D341Med (cell line): ENCODE data around the gene AEN.

ENCODE experiments used
- DNase-seq: peaks from one replicate; pipeline ENCODE4 v3.0.0; 2012; ENCODE audit warnings: low spot score

The AEN gene

DNA sequence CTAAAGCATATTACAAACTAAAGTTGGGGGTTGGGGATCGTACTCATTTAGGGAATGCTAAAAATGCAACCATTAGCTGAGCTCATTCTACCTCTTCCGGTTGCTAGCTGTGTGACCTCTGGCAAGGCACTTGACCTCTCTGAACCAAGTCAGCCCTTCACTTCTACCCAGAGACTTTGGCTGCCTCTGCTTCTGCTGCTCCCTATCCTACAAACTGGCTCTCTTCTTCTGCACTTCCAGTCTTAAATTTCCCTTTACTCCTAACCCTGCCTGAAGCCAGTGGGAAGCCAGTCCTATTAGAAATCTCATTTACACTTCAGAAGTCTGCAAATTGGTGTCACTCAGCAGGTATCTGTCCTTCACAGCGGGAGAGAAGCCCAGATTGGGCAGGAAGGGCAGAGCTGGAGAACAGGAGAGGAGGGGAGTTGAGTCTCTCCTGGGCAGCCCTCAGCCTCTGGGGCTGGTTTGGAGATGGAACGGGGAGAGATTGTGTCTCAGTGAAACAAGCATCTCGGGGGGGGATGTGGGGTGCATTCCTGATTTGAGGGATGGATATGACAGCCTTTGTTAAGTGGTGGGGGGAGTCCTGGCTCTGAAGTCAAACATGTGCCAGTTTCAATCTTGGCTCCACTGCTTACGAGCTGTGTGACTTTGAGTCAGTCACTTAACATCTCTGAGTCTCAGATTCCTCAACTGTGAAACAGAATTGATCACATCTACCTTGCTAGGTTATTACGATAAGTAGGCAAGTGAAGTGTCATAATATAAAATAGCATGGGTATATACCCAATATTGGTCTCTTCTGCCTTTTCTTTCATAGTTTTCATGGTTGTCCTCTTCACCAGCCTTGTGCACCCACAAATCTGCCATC is 7.8 kb upstream of the AEN start:
- DNase-seq = no peak

DNA sequence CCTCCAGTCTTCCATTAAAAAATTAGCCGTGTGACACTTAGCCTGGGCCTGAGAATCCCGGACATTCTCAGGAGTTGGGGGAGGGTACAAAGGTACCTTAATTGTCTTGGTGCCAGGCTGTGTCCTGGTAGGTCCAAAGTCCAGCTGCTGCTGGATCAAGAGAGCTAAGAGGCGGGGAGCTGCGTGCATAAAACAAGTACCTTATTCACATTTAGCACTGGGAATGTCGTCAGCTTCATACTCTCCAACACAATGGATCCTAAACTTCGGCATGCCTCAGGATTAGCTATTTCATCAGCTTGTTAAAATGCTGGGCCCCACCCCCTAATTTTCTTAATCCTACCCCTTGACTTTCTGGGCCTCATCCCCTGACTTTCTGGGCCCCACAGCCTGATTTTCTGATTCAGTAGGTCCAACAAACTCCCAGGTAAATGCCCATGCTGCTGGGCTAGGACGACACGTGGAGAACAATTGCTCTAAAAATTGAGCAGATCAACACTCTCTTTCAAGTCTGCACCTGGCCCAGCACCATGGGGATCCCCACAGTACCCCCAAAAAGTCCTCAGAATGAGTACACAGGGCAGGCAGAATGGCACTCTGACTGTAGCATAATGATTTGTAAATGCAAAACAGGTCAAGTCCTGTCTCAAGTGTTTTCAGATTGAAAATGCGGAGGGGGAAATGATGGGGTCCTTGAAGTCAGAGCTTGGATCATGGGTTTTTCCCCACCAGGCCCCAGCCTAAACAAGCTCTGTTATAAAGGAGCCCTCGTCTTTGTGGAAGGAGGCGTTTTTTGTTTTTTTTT is 5.6 kb upstream of the AEN start:
- no peak for DNase-seq

DNA sequence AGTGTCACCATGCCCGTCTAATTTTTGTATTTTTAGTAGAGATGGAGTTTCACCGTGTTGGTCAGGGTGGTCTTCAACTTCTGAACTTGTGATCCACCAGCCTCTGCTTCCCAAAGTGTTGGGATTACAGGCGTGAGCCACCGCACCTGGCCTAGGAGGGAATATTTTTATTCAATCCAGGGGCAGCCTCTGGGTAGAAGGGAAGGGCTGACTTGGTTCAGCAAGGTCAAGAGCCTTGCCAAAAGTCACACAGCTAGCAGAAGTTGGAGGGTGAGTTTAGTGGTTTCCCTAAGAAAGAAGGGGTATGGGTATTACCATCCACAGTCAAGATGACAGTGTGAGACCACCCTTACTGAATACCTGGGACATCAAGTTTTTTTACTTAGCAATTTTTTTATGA is 4.9 kb upstream of the AEN start:
- no peak for DNase-seq

DNA sequence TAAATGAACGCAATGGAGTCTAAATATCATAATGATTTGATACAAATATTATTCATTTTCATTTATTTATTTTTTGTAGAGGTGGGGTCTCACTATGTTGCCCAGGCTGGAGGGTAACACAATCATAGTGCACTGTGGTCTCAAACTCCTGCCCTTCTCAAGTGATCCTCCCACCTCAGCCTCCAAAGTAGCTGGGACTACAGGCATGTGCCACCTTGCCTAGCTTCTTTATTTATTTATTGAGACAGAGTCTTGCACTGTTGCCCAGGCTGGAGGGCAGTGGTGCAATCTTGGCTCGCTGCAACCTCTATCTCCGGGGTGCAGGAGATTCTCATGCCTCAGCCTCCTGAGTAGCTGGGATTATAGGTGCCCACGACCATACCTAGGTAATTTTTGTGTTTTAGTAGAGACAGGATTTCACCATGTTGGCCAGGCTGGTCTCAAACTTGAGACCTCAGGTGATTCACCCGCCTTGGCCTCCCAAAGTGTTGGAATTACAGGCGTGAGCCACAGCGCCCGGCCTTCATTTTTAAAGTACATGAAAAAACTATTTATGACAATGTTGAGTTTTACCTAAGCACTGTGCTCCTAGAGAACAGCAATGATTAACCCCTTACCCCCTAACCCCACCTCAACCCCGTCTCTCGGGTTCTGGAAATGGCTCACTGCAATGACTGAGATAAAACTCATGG is 4.0 kb upstream of the AEN start:
- no peak for DNase-seq

DNA sequence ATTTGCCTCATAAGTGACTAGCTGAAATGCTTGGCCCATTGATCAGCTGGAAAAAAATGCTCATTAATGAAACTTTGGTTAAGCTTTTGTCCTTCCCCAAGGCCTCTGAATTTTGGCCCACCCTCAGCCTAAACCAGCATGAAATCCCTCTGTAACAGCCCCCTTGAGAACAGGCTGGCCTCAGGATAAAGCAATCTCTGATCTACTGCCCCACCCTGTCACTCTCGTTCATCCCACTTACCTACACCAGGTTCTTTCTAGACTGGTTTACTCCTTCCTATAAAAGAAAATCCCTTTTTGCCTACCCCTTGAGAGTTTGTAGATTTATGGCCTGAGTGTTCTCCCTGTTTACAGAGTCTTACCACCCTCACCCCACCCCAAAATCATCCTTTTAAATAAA is 3.4 kb upstream of the AEN start:
- DNase-seq = no peak

DNA sequence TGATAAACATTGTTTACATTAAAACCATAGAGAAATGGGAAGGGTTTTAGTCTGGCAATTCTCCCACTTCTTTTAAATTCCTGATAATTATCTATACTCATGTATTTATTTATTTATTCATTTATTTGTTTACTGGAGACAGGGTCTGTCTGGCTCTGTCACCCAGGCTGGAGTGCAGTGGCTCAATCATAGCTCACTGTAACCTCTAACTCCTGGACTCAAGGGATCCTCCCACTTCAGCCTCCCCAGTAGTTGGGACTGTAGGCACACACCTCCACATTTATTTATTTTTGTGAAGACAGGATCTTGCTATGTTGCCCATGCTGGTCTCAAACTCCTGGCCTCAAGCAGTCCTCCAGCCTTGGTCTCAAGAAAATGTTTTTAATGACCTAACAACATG is 2.5 kb upstream of the AEN start:
- no peak for DNase-seq

DNA sequence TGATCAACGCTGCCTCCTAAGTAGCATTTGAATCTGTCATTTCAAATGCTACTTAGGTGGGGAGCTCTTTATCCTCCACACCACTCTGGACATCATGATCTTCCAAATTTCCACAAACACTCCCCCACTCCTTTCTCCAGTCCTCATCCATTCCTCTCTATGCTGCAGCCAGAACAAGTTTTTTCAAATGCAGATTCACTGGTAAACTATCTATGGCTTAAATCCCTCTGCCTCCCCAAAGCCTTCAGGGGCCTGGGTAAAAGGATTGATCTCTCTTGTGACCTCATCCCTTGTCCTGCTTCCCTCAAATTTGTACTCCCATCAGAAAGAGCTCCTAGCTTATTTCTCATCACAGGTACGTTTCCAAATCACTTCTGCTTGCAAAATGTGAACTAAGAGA is 1.3 kb upstream of the AEN start:
- no peak for DNase-seq

DNA sequence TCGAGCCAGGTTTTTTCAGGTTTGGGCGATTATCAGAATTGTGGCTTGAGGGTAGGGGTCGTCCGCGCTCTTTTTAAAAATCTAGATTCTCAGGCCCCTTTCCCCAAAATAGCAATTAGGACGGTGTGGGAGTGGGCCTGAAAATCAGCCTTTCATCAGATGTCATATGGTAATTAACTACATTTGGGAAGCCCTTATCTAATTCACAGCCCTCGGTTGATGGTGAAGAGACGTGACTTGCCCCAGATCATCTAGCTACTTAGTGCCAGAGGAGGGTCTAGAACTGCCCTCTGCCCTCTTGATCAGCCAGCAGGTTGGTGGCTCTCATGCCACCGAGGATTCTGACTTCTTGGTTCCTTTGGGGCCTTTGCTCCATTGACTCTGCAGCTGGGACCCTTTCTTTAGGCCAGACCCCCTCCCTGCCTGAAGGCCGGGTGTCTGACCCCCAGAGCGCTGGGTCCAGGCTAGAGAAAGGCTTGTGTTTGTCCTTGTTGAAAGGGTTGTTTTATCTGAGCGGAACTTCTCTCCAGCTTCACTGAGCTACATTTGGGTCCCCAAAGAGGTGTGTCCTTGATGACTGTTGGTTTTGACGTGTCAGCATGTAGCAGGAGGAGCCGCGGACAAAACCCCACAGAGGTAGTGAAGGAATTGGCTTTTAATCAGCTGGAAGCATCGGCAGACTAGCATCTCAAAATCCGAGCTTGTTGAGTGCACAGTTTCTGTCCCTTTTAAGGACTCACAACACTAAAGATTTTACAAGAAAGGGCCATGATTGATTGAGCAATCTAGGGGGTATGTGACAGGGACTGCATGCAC is 857 bp downstream of the AEN start:
- DNase-seq = no peak

DNA sequence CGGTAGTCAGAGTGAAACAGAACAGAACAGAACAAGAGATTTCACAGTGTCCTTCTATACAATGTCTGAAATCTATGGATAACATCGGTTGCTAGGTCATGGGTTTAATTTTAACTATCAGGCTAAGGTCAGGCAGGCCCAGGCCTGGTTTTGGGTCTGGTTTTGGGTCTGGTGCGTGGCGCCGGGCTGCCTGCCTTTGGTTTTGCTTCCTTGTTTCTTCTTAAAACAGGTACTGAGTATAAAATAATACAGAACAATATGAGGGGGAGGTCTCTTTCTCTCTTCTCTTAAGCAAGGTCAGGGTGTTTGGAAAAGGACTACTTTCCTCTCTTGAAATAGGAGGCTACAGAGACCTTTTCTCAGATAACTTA is 1.4 kb downstream of the AEN start:
- no peak for DNase-seq

DNA sequence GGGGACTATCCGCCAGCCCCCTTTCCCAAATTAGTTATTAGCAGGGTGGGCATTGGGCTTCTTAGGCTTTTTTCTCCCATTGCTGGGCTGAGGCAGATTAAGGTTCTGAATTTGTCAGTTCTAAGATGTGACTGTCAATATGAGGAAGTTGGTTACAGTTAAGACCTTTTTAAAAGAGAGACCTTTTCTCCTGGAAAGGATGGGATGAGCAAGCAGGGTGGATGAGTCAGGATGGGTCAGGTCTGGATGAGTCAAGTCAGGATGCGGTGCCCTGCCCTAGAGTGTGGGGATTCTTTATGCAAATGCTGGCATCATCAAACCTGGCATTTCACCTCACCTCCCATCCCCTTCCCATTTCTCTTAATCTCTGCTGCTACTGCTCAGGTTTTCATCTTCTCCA is 1.9 kb downstream of the AEN start:
- no peak for DNase-seq

DNA sequence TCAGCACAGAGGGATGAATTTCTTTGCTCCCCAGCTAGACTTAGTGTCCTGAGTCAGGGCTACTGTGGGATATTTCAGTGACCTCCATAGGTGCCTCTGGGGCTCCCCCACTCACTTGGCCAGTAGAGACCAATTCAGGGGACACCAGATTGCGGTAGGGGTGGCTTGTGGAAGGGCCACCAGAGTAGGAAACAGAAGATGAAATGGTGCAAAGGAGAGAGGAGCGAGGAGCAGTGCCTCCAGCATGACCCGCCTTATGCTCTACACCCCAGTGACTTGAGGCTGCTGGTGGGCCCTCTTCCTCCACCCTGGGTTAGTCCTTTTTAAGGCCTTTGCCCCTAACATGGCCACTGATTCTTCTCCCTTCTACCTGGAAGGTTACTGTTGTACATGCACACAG is 2.5 kb downstream of the AEN start:
- no peak for DNase-seq

DNA sequence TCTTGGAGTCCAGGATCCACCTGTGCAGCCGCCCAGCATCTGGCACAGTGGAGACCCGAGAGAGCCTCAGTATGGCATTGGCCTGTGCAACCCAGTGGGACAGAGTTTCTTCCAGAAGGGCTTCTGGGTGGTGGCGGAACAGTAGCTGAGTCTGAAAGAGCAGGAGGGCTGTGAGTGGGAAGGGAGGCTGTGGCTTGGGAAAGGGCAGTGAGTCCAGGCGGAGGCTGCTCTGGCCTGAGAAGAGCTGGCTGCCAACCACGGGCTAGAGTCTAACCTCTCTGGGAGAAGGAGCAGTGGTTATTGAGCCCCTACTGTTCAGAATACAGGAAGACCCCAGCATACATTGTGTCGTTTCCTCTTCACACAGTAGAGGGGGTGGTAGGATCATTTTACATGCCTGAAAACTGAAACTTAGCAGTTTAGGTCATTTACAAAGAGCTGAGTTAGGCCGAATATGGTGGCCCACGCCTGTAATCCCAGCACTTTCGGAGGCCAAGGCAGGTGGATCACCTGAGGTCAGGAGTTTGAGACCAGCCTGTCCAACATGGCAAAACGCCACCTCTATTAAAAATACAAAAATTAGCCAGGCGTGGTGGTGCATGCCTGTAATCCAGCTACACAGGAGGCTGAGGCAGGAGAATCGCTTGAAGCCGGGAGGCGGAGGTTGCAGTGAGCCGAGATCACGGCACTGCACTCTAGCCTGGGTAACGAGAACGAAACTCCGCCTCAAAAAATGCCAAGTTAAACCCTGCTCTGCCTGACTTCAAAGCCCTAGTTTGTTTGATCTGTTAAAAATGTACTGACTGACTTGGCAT is 3.2 kb downstream of the AEN start:
- no peak for DNase-seq

DNA sequence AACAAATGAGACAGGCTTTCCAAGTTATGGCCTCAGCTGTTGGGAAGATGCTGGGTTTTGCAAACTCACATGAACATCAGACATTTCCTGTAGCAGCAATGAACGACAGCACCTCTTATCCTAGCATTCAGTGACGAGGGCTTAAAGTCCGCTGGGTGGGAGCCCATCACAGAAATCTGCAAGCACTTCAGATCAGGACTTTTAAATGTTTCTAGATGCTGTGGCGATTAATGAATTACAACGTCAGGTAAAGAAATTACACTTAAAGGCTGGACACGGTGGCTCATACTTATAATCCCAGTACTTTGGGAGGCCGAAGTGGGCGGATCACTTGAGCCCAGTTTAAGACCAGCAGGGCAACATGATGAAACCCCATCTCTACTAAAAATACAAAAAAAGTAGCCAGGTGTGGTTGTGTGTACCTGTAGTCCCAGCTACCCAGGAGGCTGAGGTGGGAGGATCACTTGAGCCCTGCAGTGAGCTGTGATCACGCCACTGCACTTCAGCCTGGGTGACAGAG is 3.9 kb downstream of the AEN start:
- no peak for DNase-seq

DNA sequence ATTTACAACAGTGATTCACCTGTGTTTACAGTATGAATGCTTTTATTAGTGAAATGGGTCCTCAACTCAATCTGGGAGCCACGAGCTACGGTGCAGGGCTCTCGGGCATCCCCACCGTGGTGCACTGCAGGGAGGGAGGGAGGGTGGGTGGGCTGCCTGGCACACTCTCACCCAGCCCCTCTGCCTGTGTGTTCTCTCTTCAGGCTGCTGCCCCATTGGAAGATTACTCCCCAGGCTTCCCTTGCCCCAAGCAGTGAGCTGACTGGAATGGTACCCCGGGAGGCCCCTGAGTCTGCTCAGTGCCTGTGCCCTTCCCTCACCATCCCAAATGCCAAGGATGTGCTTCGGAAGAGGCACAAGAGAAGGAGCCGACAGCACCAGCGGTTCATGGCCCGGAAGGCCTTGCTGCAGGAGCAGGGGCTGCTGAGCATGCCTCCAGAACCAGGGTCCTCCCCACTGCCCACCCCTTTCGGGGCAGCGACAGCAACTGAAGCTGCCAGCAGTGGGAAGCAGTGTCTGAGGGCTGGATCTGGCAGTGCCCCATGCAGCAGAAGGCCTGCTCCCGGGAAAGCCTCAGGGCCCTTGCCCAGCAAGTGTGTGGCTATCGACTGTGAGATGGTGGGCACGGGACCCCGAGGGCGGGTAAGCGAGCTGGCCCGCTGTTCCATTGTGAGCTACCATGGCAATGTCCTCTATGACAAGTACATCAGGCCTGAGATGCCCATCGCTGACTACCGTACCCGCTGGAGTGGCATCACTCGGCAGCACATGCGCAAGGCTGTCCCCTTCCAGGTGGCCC is 5.0 kb downstream of the AEN start:
- DNase-seq = no peak

DNA sequence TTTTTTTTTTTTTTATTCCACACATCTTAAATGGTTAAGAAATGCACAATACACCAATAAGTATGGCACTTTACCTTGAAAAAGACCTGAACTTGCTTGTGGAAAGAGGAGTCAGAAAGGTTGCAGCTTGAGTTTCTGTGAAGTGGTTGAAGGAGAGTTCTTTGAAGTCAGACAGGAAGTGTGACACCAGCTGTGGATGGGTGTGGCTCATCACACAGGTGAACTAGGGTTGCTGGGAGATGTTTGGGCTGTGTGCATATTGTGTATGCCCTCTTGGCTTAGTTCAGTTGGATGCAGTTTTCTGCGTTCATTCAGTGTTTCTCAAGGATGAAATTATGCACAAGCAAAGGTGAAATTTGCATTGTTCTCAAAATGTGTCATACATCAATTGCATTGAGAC is 6.3 kb downstream of the AEN start:
- no peak for DNase-seq

DNA sequence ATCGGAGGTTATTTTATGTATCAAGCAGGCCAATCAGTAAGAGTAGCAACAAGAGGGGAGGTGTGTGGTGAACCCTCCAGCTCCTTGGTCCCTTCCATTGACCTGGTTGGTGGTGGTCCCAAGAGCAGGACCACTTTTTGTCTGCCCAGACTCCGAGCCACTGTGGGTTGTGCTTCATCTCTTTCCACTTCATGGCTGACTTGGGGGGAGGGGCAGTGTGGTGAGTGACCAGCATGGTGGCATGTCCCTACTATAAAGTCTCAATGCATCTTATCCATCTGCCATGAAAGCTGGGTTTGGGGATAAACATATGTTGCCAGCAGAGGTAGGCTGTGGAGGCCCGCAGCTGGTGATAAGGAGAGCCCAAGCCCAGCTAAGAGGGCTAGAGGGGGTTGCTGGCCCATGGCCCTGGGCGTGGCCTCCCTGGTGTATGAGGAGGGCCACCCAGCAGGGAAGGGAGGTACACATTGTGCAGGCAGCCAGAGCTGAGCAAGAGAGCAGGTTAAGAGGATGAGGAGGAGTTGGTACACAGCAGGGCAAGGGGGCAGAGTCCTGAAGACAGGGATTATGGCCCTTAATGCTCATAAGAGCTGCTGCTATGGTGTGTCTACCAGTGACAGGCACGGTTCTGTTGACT is 7.0 kb downstream of the AEN start:
- DNase-seq = no peak

DNA sequence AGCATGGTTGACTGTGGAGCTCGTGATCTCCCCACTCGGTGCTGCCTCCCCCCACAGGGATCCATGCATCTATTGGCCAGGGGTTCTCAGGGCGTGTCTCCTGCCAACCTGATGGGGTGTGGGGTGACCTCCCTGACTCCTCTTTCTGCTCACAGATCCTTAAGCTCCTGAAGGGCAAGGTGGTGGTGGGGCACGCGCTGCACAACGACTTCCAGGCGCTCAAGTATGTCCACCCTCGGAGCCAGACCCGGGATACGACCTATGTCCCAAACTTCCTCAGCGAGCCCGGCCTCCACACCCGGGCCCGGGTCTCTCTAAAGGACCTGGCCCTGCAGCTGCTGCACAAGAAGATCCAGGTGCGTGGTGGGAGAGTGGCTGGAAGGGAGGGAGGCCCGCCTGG is 7.9 kb downstream of the AEN start:
- DNase-seq = no peak

DNA sequence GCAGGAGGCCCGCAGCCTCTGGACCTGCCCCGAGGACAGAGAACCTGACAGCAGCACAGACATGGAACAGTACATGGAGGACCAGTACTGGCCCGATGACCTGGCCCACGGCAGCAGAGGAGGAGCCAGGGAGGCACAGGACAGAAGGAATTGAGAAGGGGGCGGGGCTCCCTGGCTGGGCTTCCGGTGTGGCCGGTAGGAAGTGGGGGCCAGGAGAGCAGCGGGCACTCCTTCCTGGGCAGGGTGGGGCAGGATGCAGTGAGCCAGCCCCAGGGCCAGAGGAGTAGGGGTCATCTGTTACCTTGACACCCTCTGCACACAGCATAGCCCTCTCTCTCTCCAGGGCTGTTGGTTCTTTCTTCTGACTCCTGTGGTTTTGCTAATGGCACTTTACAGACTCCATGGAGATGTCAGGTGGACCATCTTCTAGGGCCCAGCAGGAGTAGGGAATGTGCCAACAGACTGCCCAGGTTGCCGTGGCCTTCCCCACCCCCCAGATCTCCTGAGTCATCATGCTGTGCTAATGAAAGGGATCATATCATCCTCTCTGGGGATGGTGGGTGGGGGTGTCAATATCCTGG is 9.1 kb downstream of the AEN start:
- peak; percentile 19 for DNase-seq

DNA sequence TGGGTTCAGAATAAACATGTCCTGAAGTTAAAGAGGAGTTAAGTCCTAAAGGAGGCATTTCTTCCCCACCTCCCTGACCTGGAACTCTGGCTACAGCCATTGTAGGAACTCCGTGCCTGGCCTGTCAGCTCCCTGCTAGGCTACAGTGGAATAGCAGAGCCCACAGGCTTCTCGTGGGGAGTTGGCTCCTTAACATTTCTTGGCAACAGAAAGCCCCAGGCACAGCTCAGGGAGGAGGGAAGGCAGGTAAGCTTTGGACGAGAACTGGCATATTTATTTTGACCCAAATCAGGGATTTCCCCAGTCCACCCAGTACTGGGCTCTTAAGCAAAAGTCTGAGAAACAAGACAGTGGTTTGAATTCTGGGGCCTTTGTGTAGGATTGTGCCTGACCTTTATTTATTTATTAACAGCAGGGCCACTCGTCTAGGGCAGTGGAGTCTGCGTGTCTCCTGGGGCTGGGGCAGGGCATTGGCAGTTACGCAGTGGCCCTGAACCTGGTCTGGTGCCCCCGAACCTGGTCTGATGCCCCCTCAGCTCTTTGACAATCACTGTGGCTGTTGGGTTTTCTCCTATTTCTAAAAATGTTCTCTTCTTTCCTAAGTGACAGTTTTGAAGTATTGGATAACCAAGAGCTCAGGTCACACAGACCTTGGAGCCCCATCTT is 9.8 kb downstream of the AEN start:
- no peak for DNase-seq
